Measurements from ENCODE around the gene TOP3A.
"Not testable (repeated sequence)": the region's sequence is repeated elsewhere in the genome, so short reads cannot be mapped to it uniquely, and the experiment has no call there.

TOP3A gene

DNA sequence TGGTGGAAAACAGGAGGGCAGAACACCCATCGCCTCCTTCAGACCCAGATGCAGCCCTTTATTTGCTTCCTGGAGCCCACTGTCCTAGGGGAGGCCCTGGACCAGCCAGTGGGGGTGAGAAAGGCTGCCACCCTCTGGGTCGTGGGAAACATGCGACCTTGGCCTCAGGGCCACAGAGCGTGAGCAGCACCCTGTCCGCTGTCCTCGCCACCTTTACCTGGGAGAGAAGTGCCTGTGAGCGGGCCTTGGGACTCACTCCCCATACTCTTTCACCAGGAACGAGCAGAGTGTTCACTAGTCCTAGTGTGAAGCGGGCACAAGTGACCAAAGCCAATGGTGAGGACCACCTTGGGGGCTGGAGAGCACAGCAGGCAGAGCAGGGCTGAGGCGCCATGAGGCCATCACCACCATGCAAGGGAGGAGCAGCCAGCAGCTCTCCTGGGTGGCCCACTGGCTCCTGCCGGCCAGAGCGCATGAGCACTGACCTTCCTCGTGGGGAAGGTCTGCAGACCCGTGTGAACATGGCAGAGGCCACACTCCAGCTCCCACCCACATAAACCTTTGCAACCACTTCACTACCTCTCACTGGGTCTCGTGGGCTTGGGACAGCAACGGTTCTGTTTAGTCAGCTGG lies 8.8 kb upstream of the TOP3A start:
- no peak for DNase-seq (ENCODE audit: low read depth in 2 of 2)

GRCh38 chr17:18323007-18323406 lies 8.2 kb upstream of the TOP3A start:
- DNase-seq (ENCODE audit: low read depth in 2 of 2) = no peak

GRCh38 chr17:18322522-18322921 lies 7.7 kb upstream of the TOP3A start:
- no peak for DNase-seq (ENCODE audit: low read depth in 2 of 2)

DNA sequence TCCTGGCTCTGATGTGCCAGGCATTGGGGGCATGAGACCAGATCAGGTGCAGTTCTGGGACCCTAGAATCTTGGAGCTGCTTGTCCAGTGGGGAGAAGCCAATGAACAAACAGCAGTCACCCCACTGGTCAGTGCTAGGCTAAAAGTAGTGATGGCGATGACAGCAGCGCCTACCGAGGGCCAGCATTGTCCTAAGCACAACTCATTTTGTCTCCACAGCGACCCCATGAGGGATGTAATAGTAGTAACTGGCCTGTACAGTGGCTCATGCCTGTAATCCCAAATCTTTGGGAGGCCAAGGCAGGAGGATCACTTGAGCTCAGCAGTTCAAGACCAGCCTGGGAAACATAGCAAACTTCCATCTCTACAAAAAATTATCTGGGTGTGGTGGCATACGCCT lies 6.5 kb upstream of the TOP3A start:
- no peak for DNase-seq (ENCODE audit: low read depth in 2 of 2)

DNA sequence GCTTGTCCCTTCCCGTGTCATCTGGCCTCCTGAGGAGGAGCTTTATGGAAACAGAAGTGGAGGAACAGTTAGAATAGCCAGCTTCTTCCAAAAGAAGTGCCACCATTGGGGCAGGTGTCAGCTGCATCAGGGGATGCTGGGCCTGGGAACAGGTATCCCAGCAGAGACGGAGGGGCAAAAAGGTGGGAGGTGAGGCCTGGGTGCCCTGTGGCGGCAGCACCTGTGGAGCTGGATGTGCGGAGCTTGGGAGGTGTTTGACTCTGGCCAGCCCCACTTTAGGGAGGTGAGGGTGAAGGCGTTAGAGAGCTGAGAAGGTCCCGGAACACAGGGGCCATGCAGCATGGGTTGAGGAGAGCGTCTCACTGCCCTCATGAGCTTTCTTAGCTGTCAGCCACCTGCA lies 5.5 kb upstream of the TOP3A start:
- DNase-seq (ENCODE audit: low read depth in 2 of 2) = no peak

GRCh38 chr17:18319604-18320256 lies 4.9 kb upstream of the TOP3A start:
- DNase-seq (ENCODE audit: low read depth in 2 of 2) = no peak

GRCh38 chr17:18318771-18319450 lies 4.1 kb upstream of the TOP3A start:
- DNase-seq (ENCODE audit: low read depth in 2 of 2) = no peak

DNA sequence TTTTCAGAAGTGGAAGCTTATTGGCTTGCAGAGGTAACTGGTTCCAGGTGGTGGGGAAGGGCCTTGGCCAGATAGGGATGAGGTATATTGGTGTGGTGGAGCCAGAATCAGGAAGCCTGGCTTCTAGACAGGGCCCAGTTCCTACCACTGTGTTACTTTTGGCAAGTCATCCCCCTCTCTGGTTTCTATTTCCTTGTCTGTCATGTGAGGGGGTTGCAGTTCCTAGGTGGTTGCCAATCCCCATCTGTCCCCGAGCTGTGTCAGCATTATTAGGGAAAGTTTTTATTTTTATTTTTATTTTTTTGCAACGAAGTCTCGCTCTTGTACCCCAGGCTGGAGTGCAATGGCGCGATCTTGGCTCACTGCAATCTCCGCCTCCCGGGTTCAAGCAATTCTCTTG lies 3.3 kb upstream of the TOP3A start:
- DNase-seq (ENCODE audit: low read depth in 2 of 2) = no peak

GRCh38 chr17:18315961-18316360 lies 1.2 kb upstream of the TOP3A start:
- no peak for DNase-seq (ENCODE audit: low read depth in 2 of 2)

- no peak for DNase-seq (ENCODE audit: low read depth in 2 of 2)
These were observed 748 bp upstream of the TOP3A start for GRCh38 chr17:18315562-18315922.

- DNase-seq (ENCODE audit: low read depth in 2 of 2) = no peak
These were observed 599 bp downstream of the TOP3A start for GRCh38 chr17:18314059-18314730.

DNA sequence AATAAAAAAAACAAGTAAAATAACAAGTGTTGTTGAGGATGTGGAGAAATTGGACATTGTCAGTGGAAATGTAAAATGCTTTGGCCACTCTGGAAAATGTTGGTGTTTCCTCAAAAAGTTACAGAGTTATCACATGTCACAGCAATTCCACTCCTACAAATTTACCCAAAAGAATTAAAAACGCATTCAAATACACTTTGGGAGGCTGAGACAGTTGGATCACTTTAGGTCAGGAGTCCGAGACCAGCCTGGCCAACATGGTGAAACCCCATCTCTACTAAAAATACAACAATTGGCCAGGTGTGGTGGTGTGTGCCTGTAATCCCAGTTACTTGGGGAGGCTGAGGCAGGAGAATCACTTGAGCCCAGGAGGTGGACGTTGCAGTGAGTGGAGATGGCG lies 5.6 kb downstream of the TOP3A start:
- no peak for DNase-seq (ENCODE audit: low read depth in 2 of 2)

GRCh38 chr17:18303206-18303605 lies 11.6 kb downstream of the TOP3A start:
- not testable (repeated sequence) for DNase-seq (ENCODE audit: low read depth in 2 of 2)

- no peak for DNase-seq (ENCODE audit: low read depth in 2 of 2)
These were observed 13.9 kb downstream of the TOP3A start for GRCh38 chr17:18300725-18301480.

GRCh38 chr17:18298061-18298460 lies 16.7 kb downstream of the TOP3A start:
- DNase-seq (ENCODE audit: low read depth in 2 of 2) = not testable (repeated sequence)

GRCh38 chr17:18291718-18292540 lies 22.9 kb downstream of the TOP3A start:
- DNase-seq (ENCODE audit: low read depth in 2 of 2) = no peak

- no peak for DNase-seq (ENCODE audit: low read depth in 2 of 2)
These were observed 29.5 kb downstream of the TOP3A start for GRCh38 chr17:18285296-18285695.

- DNase-seq (ENCODE audit: low read depth in 2 of 2) = no peak
These were observed 33.0 kb downstream of the TOP3A start for GRCh38 chr17:18281788-18282187.

DNA sequence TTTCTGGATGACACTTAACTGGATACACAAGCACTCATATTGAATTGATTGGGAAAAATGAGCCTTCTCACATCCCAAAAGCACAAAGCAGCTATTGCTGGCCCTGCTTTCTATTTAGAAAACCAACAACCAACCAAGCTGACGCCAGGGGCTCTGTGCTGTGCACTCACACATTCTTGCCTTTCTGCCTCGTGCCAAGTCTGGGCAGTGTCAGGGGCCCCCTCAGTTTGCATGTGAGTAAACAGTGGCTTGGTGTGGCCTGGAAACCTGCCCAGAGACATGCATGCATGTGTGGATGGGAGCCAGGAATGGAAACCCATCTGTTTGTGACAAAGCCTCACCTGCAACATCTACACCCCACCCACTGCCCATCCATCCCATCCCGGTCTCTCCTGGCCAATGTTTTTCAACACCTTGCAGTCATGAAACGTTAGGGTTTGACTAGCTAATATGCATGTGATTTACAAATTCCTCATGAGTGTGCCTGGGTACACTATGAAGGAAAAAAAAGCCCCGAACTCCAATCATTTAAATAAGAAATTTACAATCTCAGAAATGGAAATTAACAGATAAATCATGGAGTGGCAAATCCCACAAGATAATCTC lies 33.9 kb downstream of the TOP3A start:
- DNase-seq (ENCODE audit: low read depth in 2 of 2) = no peak

DNA sequence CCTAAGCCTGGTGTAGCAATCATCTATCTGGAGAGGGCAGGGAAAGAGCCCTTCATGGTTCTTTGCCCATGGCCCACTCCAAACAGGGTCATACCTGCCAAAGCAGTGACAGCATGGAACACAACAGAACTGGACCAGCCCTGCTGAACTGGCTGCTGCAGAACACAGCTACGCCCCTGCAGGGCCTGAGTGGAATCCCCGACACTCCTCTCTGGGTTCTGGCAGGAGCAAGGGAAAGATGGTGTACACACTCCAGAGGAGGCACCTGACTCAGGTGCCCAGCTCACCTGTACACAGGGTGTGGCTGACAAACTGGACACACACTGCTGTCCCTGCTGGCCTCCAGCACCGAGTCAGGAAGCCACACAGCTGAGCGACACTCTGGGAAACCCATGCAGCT lies 34.5 kb downstream of the TOP3A start:
- no peak for DNase-seq (ENCODE audit: low read depth in 2 of 2)

GRCh38 chr17:18278867-18279266 lies 35.9 kb downstream of the TOP3A start:
- no peak for DNase-seq (ENCODE audit: low read depth in 2 of 2)

Data from stimulated activated CD8-positive, alpha-beta memory T cell treated with anti-CD3 and anti-CD28 coated beads, Interleukin-2, amount 100 ng/mL, for 48 hours (primary cell).